Measurements from ENCODE around the gene KRTAP10-7.
A peak's percentile ranks its signal among the peaks of the same experiment; 100 is the strongest.

- TF ChIP-seq USF2 (CRISPR knock-in tag; IDR thresholded peaks at IDR 0.05) = 0 out of 2 replicates have a peak, but pooled peaks have one; percentile 21
- no peak for TF ChIP-seq MYBL2 (IDR thresholded peaks at IDR 0.05; ENCODE audit: low read depth)
- no peak for TF ChIP-seq MYBL2 (CRISPR knock-in tag; IDR thresholded peaks at IDR 0.05; ENCODE audit: borderline replicate concordance)
- no peak for TF ChIP-seq CTCF (IDR thresholded peaks at IDR 0.05 in 2 of 3, conservative IDR thresholded peaks at IDR 0.05 in 1 of 3; ENCODE audit: insufficient read depth in 2 of 3, low read depth in 1 of 3, low read length in 3 of 3)
- TF ChIP-seq ZNF217 (CRISPR knock-in tag; IDR thresholded peaks at IDR 0.05) = no peak
Measured at GRCh38 chr21:44568667-44569556, 31.5 kb upstream of the KRTAP10-7 start.
